ENCODE data around the gene VSTM5. TPM values are rescaled to one million over a fixed set of nuclear protein-coding genes. Genes with fewer than 3 reads are reported as not detected.

The VSTM5 gene
- total and polyA plus RNA-seq, 2 of the 8 experiments (the other 6 are each of a cell fraction or from before 2014, with no cell fraction given) = 0.22 to 0.70 TPM

DNA sequence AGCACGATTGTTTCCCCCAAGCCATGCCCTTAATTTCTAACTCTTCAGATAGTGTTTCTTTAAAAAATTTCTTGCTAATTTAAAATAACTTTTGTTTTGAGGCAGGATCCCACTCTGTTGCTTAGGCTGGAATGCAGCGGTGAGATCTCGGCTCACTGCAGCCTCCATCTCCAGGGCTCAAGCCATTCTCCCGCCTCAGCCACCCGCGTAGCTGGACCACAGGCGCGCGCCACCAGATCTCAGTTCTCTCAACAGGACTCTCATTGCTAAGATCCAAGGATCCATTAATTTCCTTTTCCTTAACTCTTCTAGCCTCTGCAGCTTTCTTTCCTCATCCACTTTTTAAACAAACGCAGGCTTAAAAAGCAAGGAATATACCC, 66.7 kb downstream of the VSTM5 start:
- Histone ChIP-seq H3K23me2 (ENCODE audit: low read depth, low read length) (no peaks in the 10 kb centered on the region; the same call in 1 of the 2 replicates), H4K8ac (ENCODE audit: extremely low read depth, insufficient read depth, low read length) (peak overlapping the region; percentile 87; the same call in 1 of the 2 replicates), H3K56ac (replicated peaks; ENCODE audit: insufficient read length, low read depth, low read length) (peak overlapping the region; percentile 73), H3K36me3 (ENCODE audit: control insufficient read depth in 2 of 4, insufficient read depth in 4 of 4, low read length in 3 of 4) (peaks cover 0 to 21% (median 2%) of the 10 kb centered on the region in 4 experiments; a peak in 2 of 8 replicates), H3K4me3 (ENCODE audit: extremely low read depth in 1 of 4, insufficient read depth in 2 of 4, low read depth in 3 of 4, low read length in 4 of 4) (peak overlapping the region; percentile 93 to 99 (median 95)), H2BK5ac (ENCODE audit: low read depth, low read length) (no peak overlapping the region; the same call in 1 of the 2 replicates), H2BK20ac (ENCODE audit: low read length) (no peak overlapping the region), H3K27ac (ENCODE audit: low read depth, low read length) (peak overlapping the region; percentile 95; the same call in 1 of the 2 replicates), H3K4me2 (ENCODE audit: insufficient read depth in 1 of 2, low read depth in 2 of 2, low read length in 2 of 2) (peak overlapping the region; percentile 51 to 66), H3K9ac (replicated peaks in 1 of 4; ENCODE audit: extremely low read depth in 1 of 4, low read depth in 3 of 4, low read length in 3 of 4) (peak overlapping the region in 3 of 4 experiments; percentile 94 to 99 (median 96); a peak in 6 of 7 replicates), H3K27me3 (replicated peaks in 1 of 4; ENCODE audit: control insufficient read depth in 3 of 4, extremely low read depth in 1 of 4, insufficient read depth in 3 of 4, low read length in 3 of 4) (no peaks in the 10 kb centered on the region), H4K5ac (ENCODE audit: insufficient read length, low read depth, low read length) (peak overlapping the region; percentile 80), H2BK120ac (replicated peaks; ENCODE audit: low read depth, low read length) (no peak overlapping the region), H2AK5ac (ENCODE audit: low read depth, low read length) (no peak overlapping the region), H2AFZ (ENCODE audit: low read length) (peak overlapping the region; percentile 97; the same call in 1 of the 2 replicates), H3K79me1 (ENCODE audit: low read depth, low read length) (peaks cover 3% of the 10 kb centered on the region; the same call in 1 of the 2 replicates), H4K91ac (replicated peaks; ENCODE audit: insufficient read length, low read length) (no peak overlapping the region), H3K18ac (ENCODE audit: extremely low read depth, low read length) (no peak overlapping the region), H3K4ac (replicated peaks; ENCODE audit: insufficient read length, low read depth, low read length) (no peak overlapping the region), H4K20me1 (replicated peaks in 1 of 2; ENCODE audit: control insufficient read depth in 1 of 2, insufficient read depth in 2 of 2, low read length in 2 of 2) (peaks cover 6 to 11% of the 10 kb centered on the region in 2 experiments), H2BK15ac (ENCODE audit: low read length) (no peak overlapping the region), H3K9me3 (ENCODE audit: insufficient read depth in 2 of 2, low read depth in 1 of 2, low read length in 1 of 2) (no peaks in the 10 kb centered on the region), H3K23ac (ENCODE audit: insufficient read length) (no peak overlapping the region), H3K79me2 (ENCODE audit: control insufficient read depth in 1 of 2, insufficient read depth in 2 of 2, low read length in 2 of 2) (peaks cover 15 to 48% of the 10 kb centered on the region in 2 experiments), H3K4me1 (replicated peaks in 1 of 4; ENCODE audit: control insufficient read depth in 3 of 4, insufficient read depth in 4 of 4, low read length in 3 of 4) (peaks cover 0 to 4% (median 1%) of the 10 kb centered on the region in 4 experiments; a peak in 1 of 7 replicates), H3K14ac (ENCODE audit: insufficient read length) (no peak overlapping the region), H2BK12ac (ENCODE audit: low read depth, low read length) (no peak overlapping the region)
- ChIA-PET POLR2A (ENCODE audit: partially characterized antibody) (interaction anchor here (0.7 to 7.3 kb wide), 35 partner anchors 9 to 1059 kb away, joined by 3 to 134 read pairs (median 4); partner anchors contain the start of genes C11orf54 and TAF1D), CTCF (ENCODE audit: partially characterized antibody) (interaction anchor here (0.9 to 1.6 kb wide), 8 partner anchors 8 to 111 kb away, joined by 3 to 10 read pairs (median 4); partner anchors contain the start of genes C11orf54 and TAF1D)
- 5% methylated on average over 10 of the region's 10 CpGs; no CpG with 5 or more reads in 1 of the 2 experiments for WGBS, 2 experiments (ENCODE audit: extremely low coverage in 1 of 2, insufficient coverage in 1 of 2, insufficient read length in 1 of 2, insufficient replicate concordance in 2 of 2, low coverage in 1 of 2, low lambda C conversion rate in 2 of 2, missing lambda C conversion rate in 1 of 2)
- FAIRE-seq (no peak), DNase-seq (ENCODE audit: low read depth in 1 of 2, low spot score in 2 of 2) (no peak)
